Adrenal gland (tissue), 12 donors: Measurements from ENCODE around the gene ZNG1A. TPM values are rescaled to one million over a fixed set of nuclear protein-coding genes. Genes with fewer than 3 reads are reported as not detected.
A peak's percentile ranks its signal among the peaks of the same experiment; 100 is the strongest.
"Not testable (repeated sequence)": the region's sequence is repeated elsewhere in the genome, so short reads cannot be mapped to it uniquely, and the experiment has no call there.

ENCODE experiments used
- DNase-seq, 7 donors: peaks; one replicate each; pipeline ENCODE4 v3.0.0-alpha.2; 2019 to 2020
- H3K27ac ChIP-seq, 5 donors: fragments of 200-600 bp; sonication (generic) in 4 of 5; 1 replicate in 3 of 5; 2 replicates in 2 of 5; pipeline versions ENCODE4 v1.5.1 to v1.8.0; 2016 to 2020; ENCODE audit warnings: mild to moderate bottlenecking in 1 of 5
- H3K27me3 ChIP-seq: fragments of 200-600 bp; 2 replicates; pipeline ENCODE4 v1.8.0; 2021
- H3K36me3 ChIP-seq, 2 donors: fragments of 200-600 bp; replicated peaks in 1 of 2; 1 replicate in 1 of 2; 2 replicates in 1 of 2; pipeline versions ENCODE4 v1.5.1 to v1.8.0; 2018 to 2022
- H3K4me1 ChIP-seq, 2 donors: fragments of 200-600 bp; replicated peaks in 1 of 2; 1 replicate in 1 of 2; 2 replicates in 1 of 2; pipeline versions ENCODE4 v1.5.1 to v1.8.0; 2018 to 2021
- H3K4me3 ChIP-seq, 4 donors: fragments of 200-600 bp; sonication (generic) in 3 of 4; one replicate each; pipeline ENCODE4 v1.5.1; 2016 to 2018
- H3K9me3 ChIP-seq, 3 donors: fragments of 200-600 bp; sonication (generic) in 1 of 3; replicated peaks in 1 of 3; 1 replicate in 2 of 3; 2 replicates in 1 of 3; pipeline versions ENCODE4 v1.5.1 to v1.8.0; 2016 to 2021
- POLR2A ChIP-seq, 2 donors: fragments of 450-650 bp; IDR thresholded peaks; one replicate each; pipeline ENCODE4 v1.6.1; 2017; ENCODE audit warnings: antibody characterized with exemption in 2 of 2, mild to moderate bottlenecking in 2 of 2, moderate library complexity in 1 of 2
- WGBS, 4 donors: extraction: QIAGEN DNeasy Blood & Tissue Kit in 2 of 4; methylation state at CpG; one replicate each; pipeline versions ENCODE4 v1.1.5 to v1.1.7; 2013 to 2017; 5-methylcytosine and 5-hydroxymethylcytosine counted together
- intact Hi-C, 2 donors: fragments of 100-400 bp; cut with DNase I; formaldehyde crosslinking; loops; one replicate each; pipeline versions ENCODE4 v1.14.1 to v1.15.0; 2022 to 2023
- polyA plus RNA-seq, 3 donors: library from polyadenylated mRNA; stranded (reverse); fragments of 200-250 nt in 2 of 3; fragments of 350-450 nt in 1 of 3; fragmentation: Illumina TruSeq in 1 of 3; extraction: RNeasy Lipid Tissue Mini Kit (QIAGEN cat#74804) in 1 of 3; gene quantifications; one replicate each; pipeline ENCODE4 v1.2.3, GENCODE V29; 2013 to 2014
- total RNA-seq, 9 donors: library from RNA; depleted of rRNA in 4 of 9; stranded (reverse); fragments of >200 nt in 4 of 9; fragments of 120-200 nt in 1 of 9; fragmentation: NEBNext Ultra II Directional in 1 of 9; extraction: Animal tissue kit (Norgen Biotek cat#: 25700) in 1 of 9; gene quantifications; one replicate each; pipeline versions ENCODE4 v1.1.0 to v1.2.4, GENCODE V29; 2013 to 2023
- TF ChIP-seq, protein P1 (sequence below), 6 experiments: fragments of 450-650 bp in 4 of 6; fragments of 200-600 bp in 2 of 6; sonication (generic) in 1 of 6; IDR thresholded peaks; 1 replicate in 5 of 6; 2 replicates in 1 of 6; pipeline versions ENCODE4 v1.5.1 to v1.8.0; 2016 to 2021; ENCODE audit warnings: antibody characterized with exemption in 6 of 6, mild to moderate bottlenecking in 2 of 6, moderate library complexity in 1 of 6
- donor health status: healthy with polysubstance abuse.
- donor health status: Bipolar disorder and iron deficiency.
- donor health status: DM: yes; HTN: yes; CAD: no.
- donor health status: DM: no; HTN: no; CAD: no.
- donor health status: DM: no; HTN: no; CAD: no.
- donor health status: DM: yes; HTN: yes; CAD: no.

ZNG1A gene
- total and polyA plus RNA-seq, 12 donors, result 19.4 to 114 (median 45.0) TPM

DNA sequence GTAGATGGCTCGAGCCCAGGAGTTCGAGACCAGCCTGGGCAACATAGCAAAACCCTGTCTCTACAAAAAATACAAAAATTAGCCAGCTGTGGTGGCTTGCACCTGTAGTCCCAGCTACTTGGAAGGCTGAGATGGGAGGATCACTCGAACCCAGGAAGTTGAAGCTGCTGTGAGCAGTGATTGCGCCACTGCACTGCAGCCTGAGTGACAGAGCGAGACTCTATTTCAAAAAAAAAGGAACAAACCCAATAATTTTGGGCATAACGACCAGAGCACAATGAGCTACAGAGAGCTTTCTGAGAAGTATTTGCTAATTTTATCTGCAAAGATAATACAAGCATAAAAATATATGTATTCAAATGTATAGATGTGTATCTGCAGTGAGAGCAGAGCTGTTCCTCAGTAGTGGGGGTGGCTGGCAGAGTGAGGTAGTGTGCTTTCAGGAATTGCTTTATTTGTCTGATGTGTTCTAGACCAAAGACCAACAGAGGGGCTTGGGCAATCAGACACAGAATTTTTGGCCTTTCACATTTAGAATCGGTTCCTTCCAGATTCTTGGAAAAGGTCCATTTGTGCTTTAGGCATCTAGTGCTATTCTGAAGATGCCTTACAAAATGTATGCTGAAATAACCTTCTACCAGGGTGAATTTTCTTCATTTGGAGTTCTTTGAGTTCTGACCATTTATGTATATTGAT lies 41.0 kb upstream of the ZNG1A start:
- intact Hi-C loops, result no loop called here
- Histone ChIP-seq H3K4me1 (peaks cover 9 to 57% of the 10 kb centered on the region in 2 donors), H3K27ac (peak overlapping the region in 1 of 5 donors; percentile 54), H3K36me3 (no peaks in the 10 kb centered on the region), H3K9me3 (no peaks in the 10 kb centered on the region), H3K4me3 (no peak overlapping the region), H3K27me3 (no peaks in the 10 kb centered on the region)
- 71 to 84% (median 80%) methylated on average over 7 of the region's 7 CpGs for WGBS, 4 donors
- TF ChIP-seq, protein P1, sequence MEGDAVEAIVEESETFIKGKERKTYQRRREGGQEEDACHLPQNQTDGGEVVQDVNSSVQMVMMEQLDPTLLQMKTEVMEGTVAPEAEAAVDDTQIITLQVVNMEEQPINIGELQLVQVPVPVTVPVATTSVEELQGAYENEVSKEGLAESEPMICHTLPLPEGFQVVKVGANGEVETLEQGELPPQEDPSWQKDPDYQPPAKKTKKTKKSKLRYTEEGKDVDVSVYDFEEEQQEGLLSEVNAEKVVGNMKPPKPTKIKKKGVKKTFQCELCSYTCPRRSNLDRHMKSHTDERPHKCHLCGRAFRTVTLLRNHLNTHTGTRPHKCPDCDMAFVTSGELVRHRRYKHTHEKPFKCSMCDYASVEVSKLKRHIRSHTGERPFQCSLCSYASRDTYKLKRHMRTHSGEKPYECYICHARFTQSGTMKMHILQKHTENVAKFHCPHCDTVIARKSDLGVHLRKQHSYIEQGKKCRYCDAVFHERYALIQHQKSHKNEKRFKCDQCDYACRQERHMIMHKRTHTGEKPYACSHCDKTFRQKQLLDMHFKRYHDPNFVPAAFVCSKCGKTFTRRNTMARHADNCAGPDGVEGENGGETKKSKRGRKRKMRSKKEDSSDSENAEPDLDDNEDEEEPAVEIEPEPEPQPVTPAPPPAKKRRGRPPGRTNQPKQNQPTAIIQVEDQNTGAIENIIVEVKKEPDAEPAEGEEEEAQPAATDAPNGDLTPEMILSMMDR (IDR thresholded peaks at IDR 0.05), result no peak
- no peak for TF ChIP-seq POLR2A (IDR thresholded peaks at IDR 0.05)
- DNase-seq, result no peak

GRCh38 chr9:219036-219435 lies 40.2 kb upstream of the ZNG1A start:
- peaks cover 12 to 50% of the 10 kb centered on the region in 2 donors for H3K4me1 ChIP-seq
- H3K9me3 ChIP-seq, DNase-seq, H3K36me3 ChIP-seq, intact Hi-C loops, H3K4me3 ChIP-seq, H3K27me3 ChIP-seq, H3K27ac ChIP-seq: not testable (repeated sequence)
- WGBS, 4 donors, result 88 to 92% (median 90%) methylated on average over 7 of the region's 7 CpGs

DNA sequence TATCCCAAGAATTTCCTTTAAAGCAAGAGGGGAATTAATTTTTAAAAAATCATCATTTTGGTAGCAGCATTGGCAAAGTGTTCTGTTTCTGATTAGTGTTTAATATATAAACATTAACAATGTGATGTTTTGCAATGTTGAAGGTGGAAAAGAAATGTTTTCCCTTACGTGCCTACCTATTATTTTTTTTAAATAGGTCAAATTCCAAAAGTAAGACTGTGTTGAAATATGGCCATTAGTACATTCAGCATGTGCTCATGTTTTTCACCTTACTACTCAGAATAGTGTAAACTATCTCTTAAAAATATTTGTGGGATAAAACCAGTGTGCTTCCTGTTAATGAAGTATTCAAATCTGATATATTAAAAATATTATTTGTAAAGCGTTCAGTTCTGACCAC lies 39.1 kb upstream of the ZNG1A start:
- no peak for TF ChIP-seq POLR2A (IDR thresholded peaks at IDR 0.05)
- TF ChIP-seq, protein P1 (IDR thresholded peaks at IDR 0.05), result no peak
- WGBS, 4 donors, result 42 to 71% (median 63%) methylated on average over 2 of the region's 2 CpGs
- Histone ChIP-seq H3K9me3 (no peaks in the 10 kb centered on the region), H3K36me3 (no peaks in the 10 kb centered on the region), H3K4me1 (peaks cover 12 to 48% of the 10 kb centered on the region in 2 donors), H3K27me3 (no peaks in the 10 kb centered on the region), H3K4me3 (no peak overlapping the region), H3K27ac (no peak overlapping the region)
- intact Hi-C loops, result no loop called here
- DNase-seq, result no peak

- DNase-seq, result no peak
- WGBS, 4 donors, result 68 to 83% (median 75%) methylated on average over 1 of the region's 1 CpG
- peaks cover 16 to 48% of the 10 kb centered on the region in 2 donors for H3K4me1 ChIP-seq
- H3K4me3 ChIP-seq, result peak overlapping the region in 1 of 4 donors; percentile 82
- H3K36me3 ChIP-seq, result no peaks in the 10 kb centered on the region
- no peaks in the 10 kb centered on the region for H3K27me3 ChIP-seq
- no peak overlapping the region for H3K27ac ChIP-seq
- intact Hi-C loops, result no loop called here
- no peaks in the 10 kb centered on the region for H3K9me3 ChIP-seq
- TF ChIP-seq, protein P1 (IDR thresholded peaks at IDR 0.05), result no peak
- no peak for TF ChIP-seq POLR2A (IDR thresholded peaks at IDR 0.05)
Measured at GRCh38 chr9:216866-217265, 38.0 kb upstream of the ZNG1A start.

DNA sequence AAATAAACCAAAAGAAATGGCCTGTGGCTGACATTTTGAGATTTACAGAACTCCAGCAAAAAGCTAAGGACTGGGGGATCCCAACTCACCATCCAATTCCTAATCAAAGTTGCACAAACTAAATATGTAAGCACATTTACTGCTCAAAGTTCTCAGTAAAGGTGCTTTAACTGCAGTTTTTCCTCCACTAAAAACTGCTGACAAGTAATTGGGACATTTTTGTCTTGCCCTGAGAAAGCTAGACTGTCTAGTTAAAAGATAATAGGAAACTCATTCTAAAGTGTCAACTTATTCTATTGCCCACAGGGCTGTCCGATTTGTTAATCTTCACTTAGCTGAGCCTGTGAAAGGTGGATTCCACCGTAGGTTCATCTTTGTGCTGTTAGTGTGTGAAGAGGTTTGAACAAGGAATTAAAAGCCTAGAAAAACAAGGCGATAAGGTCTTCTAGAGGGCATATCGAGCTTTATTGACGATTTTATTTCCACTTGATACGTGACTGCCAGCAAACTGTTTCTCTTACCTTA lies 36.8 kb upstream of the ZNG1A start:
- no peak for TF ChIP-seq POLR2A (IDR thresholded peaks at IDR 0.05)
- TF ChIP-seq, protein P1 (IDR thresholded peaks at IDR 0.05), result no peak
- WGBS, 4 donors, result 47 to 57% (median 51%) methylated on average over 6 of the region's 6 CpGs
- Histone ChIP-seq H3K27ac (peak overlapping the region in 4 of 5 donors; percentile 84 to 95 (median 89)), H3K4me1 (peaks cover 26 to 54% of the 10 kb centered on the region in 2 donors), H3K27me3 (no peaks in the 10 kb centered on the region), H3K36me3 (no peaks in the 10 kb centered on the region), H3K9me3 (no peaks in the 10 kb centered on the region), H3K4me3 (peak overlapping the region in 3 of 4 donors; percentile 14 to 82 (median 25))
- DNase-seq, result no peak
- intact Hi-C loops, result no loop called here
